Gastrocnemius medialis (tissue), 4 donors: ENCODE measurements around the gene FLNC.

Experiments
- POLR2A ChIP-seq, 2 donors: fragments of 450-650 bp; IDR thresholded peaks; one replicate each; pipeline ENCODE4 v1.6.1; 2017; ENCODE audit warnings: antibody characterized with exemption in 2 of 2, mild to moderate bottlenecking in 2 of 2, moderate library complexity in 2 of 2
- TF ChIP-seq, protein P1 (sequence below), 5 experiments: fragments of 450-650 bp in 3 of 5; fragments of 200-600 bp in 2 of 5; sonication (generic) in 2 of 5; IDR thresholded peaks in 4 of 5; conservative IDR thresholded peaks in 1 of 5; 1 replicate in 4 of 5; 2 replicates in 1 of 5; pipeline ENCODE4 v1.5.1; 2016 to 2019; ENCODE audit warnings: antibody characterized with exemption in 5 of 5, mild to moderate bottlenecking in 3 of 5, moderate library complexity in 3 of 5

DNA sequence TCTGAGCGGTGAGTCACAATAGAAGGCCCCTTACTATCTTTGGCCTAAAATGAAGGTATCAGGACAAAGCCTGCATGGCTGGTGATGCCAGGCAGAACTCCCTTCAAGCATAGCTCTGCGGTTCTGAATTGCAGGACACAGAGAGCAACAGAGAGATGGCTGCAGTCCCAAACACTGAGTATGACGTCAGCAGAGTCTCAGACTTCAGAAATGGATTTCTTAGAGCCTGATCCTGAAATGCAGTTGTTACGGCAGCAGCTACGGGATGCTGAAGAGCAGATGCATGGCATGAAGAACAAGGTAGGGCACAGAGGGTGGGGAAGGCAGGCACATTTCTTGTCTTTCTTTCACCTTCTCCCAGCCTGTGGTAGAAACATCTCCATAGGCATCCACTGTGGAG is 25.0 kb upstream of the FLNC start:
- TF ChIP-seq, protein P1, sequence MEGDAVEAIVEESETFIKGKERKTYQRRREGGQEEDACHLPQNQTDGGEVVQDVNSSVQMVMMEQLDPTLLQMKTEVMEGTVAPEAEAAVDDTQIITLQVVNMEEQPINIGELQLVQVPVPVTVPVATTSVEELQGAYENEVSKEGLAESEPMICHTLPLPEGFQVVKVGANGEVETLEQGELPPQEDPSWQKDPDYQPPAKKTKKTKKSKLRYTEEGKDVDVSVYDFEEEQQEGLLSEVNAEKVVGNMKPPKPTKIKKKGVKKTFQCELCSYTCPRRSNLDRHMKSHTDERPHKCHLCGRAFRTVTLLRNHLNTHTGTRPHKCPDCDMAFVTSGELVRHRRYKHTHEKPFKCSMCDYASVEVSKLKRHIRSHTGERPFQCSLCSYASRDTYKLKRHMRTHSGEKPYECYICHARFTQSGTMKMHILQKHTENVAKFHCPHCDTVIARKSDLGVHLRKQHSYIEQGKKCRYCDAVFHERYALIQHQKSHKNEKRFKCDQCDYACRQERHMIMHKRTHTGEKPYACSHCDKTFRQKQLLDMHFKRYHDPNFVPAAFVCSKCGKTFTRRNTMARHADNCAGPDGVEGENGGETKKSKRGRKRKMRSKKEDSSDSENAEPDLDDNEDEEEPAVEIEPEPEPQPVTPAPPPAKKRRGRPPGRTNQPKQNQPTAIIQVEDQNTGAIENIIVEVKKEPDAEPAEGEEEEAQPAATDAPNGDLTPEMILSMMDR (IDR thresholded peaks at IDR 0.05 in 4 of 5, conservative IDR thresholded peaks at IDR 0.05 in 1 of 5): no peak
- TF ChIP-seq POLR2A (IDR thresholded peaks at IDR 0.05): no peak
